ENCODE measurements around the gene PTPN2.

- TF ChIP-seq CTCF (IDR thresholded peaks at IDR 0.05) (no peak), POLR2A (IDR thresholded peaks at IDR 0.05) (no peak)
Measured at GRCh38 chr18:12770469-12771219, 113.4 kb downstream of the PTPN2 start.
